Transverse colon (tissue), 4 donors: ENCODE data around the gene FARP1. TPM values are rescaled to one million over a fixed set of nuclear protein-coding genes. Genes with fewer than 3 reads are reported as not detected.

Experiments
- DNase-seq: peaks from one replicate; pipeline ENCODE4 v3.0.0-alpha.2; 2019
- H3K27ac ChIP-seq, 4 donors: fragments of 200-600 bp; sonication (generic); 2 replicates each; pipeline ENCODE4 v1.5.1; 2016 to 2018; ENCODE audit warnings: inconsistent platforms in 4 of 4
- H3K27me3 ChIP-seq: fragments of 200-600 bp; sonication (generic); 2 replicates; pipeline ENCODE4 v1.5.1; 2017; ENCODE audit warnings: inconsistent platforms
- H3K36me3 ChIP-seq, 4 donors: fragments of 200-600 bp; sonication (generic); 2 replicates each; pipeline ENCODE4 v1.5.1; 2017 to 2019; ENCODE audit warnings: inconsistent platforms in 4 of 4
- H3K4me1 ChIP-seq, 4 donors: fragments of 200-600 bp; sonication (generic); 2 replicates each; pipeline ENCODE4 v1.5.1; 2017 to 2020; ENCODE audit warnings: inconsistent platforms in 4 of 4
- H3K4me3 ChIP-seq, 4 donors: fragments of 200-600 bp; sonication (generic); 1 replicate in 1 of 4; 2 replicates in 3 of 4; pipeline versions ENCODE4 v1.5.1 to v1.6.1; 2017 to 2019; ENCODE audit warnings: inconsistent platforms in 4 of 4
- H3K9me3 ChIP-seq, 2 donors: fragments of 200-600 bp; sonication (generic); 2 replicates each; pipeline ENCODE4 v1.5.1; 2017 to 2019; ENCODE audit warnings: inconsistent platforms in 2 of 2
- EP300 ChIP-seq: sonication (generic); formaldehyde crosslinking; IDR thresholded peaks from one replicate; pipeline ENCODE4 v1.6.1; 2017; ENCODE audit warnings: antibody characterized with exemption, low read depth
- POLR2A ChIP-seq: fragments of 450-650 bp; IDR thresholded peaks from one replicate; pipeline ENCODE4 v1.6.1; 2016; ENCODE audit warnings: antibody characterized with exemption, mild to moderate bottlenecking, moderate library complexity
- POLR2AphosphoS5 ChIP-seq, 3 donors: sonication (generic); formaldehyde crosslinking; IDR thresholded peaks; one replicate each; pipeline ENCODE4 v1.6.1; 2016; ENCODE audit warnings: antibody characterized with exemption in 3 of 3
- WGBS, 2 donors: methylation state at CpG; one replicate each; pipeline ENCODE4 v1.1.5; 2018; ENCODE audit warnings: low coverage in 1 of 2; 5-methylcytosine and 5-hydroxymethylcytosine counted together
- in situ Hi-C, 4 donors: fragments of 200-750 bp; cut with MboI; loops; one replicate each; pipeline versions ENCODE4 v1.15.0 to v1.15.1; 2017; ENCODE audit warnings: low sequenced_read_pairs in 3 of 4, low pct_ligation_motif_present in 1 of 4, low pct_unique_long_range_greater_than_20kb in 1 of 4
- intact Hi-C: fragments of 100-400 bp; cut with DNase I; formaldehyde crosslinking; loops from one replicate; pipeline ENCODE4 v1.15.1; 2023; ENCODE audit warnings: low total_unique reads
- total RNA-seq, 4 donors: library from RNA; depleted of rRNA; stranded (reverse); fragments of >200 nt; gene quantifications; one replicate each; pipeline ENCODE4 v1.1.0, GENCODE V29; 2016
- TF ChIP-seq, protein P1 (sequence below), 5 experiments: fragments of 200-600 bp in 3 of 5; fragments of 450-650 bp in 2 of 5; sonication (generic) in 3 of 5; IDR thresholded peaks; 1 replicate in 2 of 5; 2 replicates in 3 of 5; pipeline ENCODE4 v1.5.1; 2016 to 2017; ENCODE audit warnings: antibody characterized with exemption in 5 of 5, inconsistent platforms in 3 of 5, mild to moderate bottlenecking in 2 of 5, moderate library complexity in 1 of 5

The FARP1 gene
- total RNA-seq, 4 donors from 2014 or later = 32.8 to 41.8 (median 38.3) TPM

DNA sequence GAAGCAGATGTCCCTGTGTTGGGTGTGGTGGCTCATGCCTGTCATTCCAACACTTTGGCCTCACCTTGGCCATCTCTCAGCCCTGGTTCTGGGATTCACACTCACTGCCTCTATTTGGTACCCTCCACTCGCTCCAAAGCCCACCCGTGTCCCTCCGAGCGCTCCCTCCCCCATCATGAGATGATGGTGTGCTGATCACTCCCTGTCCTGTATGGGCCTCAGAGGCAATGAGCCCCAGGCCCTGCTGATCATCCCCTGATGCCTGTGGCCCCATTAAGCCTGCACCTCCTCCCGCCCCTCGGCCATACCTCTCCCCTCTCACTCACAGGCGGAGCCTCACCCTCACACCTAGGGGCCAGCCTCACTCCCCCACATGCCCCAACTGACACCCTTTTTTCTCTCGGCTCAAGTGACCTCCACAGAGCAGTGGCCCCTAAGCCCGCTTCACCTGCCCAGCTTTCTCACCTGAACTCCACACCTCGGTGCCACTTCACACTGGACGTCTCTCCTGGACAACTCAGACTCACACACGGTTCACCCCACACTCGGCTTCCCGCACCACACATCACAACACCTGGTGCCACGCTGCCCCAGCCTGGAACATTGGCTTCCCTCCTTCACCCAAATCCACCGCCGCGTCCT is 319.5 kb downstream of the FARP1 start:
- no peak overlapping the region for H3K27ac ChIP-seq
- H3K9me3 ChIP-seq = no peaks in the 10 kb centered on the region
- H3K36me3 ChIP-seq = peaks cover 0 to 45% (median 10%) of the 10 kb centered on the region in 4 donors
- 95% methylated on average over 11 to 18 of the region's 18 CpGs for WGBS, 2 donors
- peaks cover 0 to 3% (median 0%) of the 10 kb centered on the region in 4 donors for H3K4me1 ChIP-seq
- H3K27me3 ChIP-seq = no peaks in the 10 kb centered on the region
- intact Hi-C loops (no loop called here), in situ Hi-C loops (loop anchor here in 1 of 4 donors (25.0 kb wide), 1 partner anchor 375 kb away; no protein-coding TSS in a partner anchor)
- DNase-seq = no peak
- TF ChIP-seq POLR2AphosphoS5 (IDR thresholded peaks at IDR 0.05) (no peak), POLR2A (no peak), EP300 (no peak)
- TF ChIP-seq, protein P1, sequence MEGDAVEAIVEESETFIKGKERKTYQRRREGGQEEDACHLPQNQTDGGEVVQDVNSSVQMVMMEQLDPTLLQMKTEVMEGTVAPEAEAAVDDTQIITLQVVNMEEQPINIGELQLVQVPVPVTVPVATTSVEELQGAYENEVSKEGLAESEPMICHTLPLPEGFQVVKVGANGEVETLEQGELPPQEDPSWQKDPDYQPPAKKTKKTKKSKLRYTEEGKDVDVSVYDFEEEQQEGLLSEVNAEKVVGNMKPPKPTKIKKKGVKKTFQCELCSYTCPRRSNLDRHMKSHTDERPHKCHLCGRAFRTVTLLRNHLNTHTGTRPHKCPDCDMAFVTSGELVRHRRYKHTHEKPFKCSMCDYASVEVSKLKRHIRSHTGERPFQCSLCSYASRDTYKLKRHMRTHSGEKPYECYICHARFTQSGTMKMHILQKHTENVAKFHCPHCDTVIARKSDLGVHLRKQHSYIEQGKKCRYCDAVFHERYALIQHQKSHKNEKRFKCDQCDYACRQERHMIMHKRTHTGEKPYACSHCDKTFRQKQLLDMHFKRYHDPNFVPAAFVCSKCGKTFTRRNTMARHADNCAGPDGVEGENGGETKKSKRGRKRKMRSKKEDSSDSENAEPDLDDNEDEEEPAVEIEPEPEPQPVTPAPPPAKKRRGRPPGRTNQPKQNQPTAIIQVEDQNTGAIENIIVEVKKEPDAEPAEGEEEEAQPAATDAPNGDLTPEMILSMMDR (IDR thresholded peaks at IDR 0.05) = no peak
- no peak overlapping the region for H3K4me3 ChIP-seq

DNA sequence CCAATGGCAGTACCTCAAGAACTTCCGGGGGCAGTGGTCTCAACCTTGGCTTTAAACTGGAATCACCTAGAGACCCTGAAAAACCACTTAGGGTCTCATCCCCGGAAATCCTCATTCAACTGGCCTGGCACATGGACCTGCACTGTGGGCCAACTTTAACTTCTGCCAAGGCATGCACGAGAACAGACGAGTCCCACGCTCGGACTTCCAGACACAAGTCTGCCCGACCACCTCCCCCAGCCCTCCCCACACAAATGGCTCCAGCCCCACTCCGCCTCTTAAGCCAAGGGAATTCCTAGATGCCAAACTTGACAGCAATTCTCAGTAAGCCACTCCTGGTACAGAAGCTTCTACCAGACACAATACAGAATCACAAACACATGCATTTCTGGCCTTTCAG is 320.1 kb downstream of the FARP1 start:
- Histone ChIP-seq H3K9me3 (no peaks in the 10 kb centered on the region), H3K4me1 (peaks cover 0 to 8% (median 2%) of the 10 kb centered on the region in 4 donors), H3K36me3 (peaks cover 0 to 40% (median 7%) of the 10 kb centered on the region in 4 donors), H3K27ac (no peak overlapping the region), H3K4me3 (no peak overlapping the region), H3K27me3 (no peaks in the 10 kb centered on the region)
- TF ChIP-seq, protein P1 (IDR thresholded peaks at IDR 0.05) = no peak
- TF ChIP-seq EP300 (no peak), POLR2AphosphoS5 (IDR thresholded peaks at IDR 0.05) (no peak), POLR2A (no peak)
- in situ Hi-C loops (loop anchor here in 1 of 4 donors (25.0 kb wide), 1 partner anchor 374 kb away; no protein-coding TSS in a partner anchor), intact Hi-C loops (no loop called here)
- no peak for DNase-seq
- 79% methylated on average over 8 of the region's 8 CpGs; no CpG with 5 or more reads in 1 of the 2 donors for WGBS, 2 donors

DNA sequence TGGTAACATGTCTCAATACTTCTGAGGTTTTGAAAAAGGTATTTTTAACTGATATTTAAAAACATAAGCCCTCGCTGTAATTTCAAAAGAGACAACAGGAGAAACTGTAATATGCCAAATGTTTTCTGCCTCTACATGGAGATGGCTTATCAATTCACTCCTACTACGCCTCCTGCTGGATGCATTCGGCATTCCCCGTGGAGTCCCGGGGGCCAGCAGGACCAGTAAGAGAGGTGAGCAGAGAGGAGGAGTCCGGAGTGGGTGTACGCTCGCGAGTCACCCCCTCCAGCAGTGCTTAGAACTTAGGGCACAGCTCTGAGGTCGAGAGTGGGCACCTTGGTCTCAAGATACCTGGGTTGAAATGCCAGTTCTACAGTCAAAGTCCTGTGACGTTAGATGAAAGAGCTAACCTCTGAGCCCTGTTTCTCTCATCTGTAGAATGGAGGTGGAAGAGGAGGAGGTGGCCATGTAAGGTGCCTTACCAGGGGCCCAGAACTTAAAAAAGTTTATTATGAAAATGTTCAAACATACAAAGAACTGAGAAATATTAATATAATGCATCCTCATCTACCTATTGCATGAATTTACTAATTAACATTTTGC is 323.8 kb downstream of the FARP1 start:
- intact Hi-C loops (no loop called here), in situ Hi-C loops (loop anchor here in 1 of 4 donors (25.0 kb wide), 1 partner anchor 371 kb away; no protein-coding TSS in a partner anchor)
- no peak for TF ChIP-seq POLR2A
- TF ChIP-seq, protein P1 (IDR thresholded peaks at IDR 0.05) = peak; percentile 51 to 62 (median 55)
- TF ChIP-seq EP300 = no peak
- no peak for TF ChIP-seq POLR2AphosphoS5 (IDR thresholded peaks at IDR 0.05)
- Histone ChIP-seq H3K36me3 (peaks cover 0 to 21% (median under 1%) of the 10 kb centered on the region in 4 donors), H3K27ac (peak overlapping the region in 3 of 4 donors; percentile 0 to 33 (median 6)), H3K27me3 (no peaks in the 10 kb centered on the region), H3K4me3 (no peak overlapping the region), H3K4me1 (peaks cover 0 to 8% (median 4%) of the 10 kb centered on the region in 4 donors), H3K9me3 (no peaks in the 10 kb centered on the region)
- 60 to 80% methylated on average over 2 to 11 of the region's 11 CpGs for WGBS, 2 donors
- DNase-seq = peak; percentile 59

DNA sequence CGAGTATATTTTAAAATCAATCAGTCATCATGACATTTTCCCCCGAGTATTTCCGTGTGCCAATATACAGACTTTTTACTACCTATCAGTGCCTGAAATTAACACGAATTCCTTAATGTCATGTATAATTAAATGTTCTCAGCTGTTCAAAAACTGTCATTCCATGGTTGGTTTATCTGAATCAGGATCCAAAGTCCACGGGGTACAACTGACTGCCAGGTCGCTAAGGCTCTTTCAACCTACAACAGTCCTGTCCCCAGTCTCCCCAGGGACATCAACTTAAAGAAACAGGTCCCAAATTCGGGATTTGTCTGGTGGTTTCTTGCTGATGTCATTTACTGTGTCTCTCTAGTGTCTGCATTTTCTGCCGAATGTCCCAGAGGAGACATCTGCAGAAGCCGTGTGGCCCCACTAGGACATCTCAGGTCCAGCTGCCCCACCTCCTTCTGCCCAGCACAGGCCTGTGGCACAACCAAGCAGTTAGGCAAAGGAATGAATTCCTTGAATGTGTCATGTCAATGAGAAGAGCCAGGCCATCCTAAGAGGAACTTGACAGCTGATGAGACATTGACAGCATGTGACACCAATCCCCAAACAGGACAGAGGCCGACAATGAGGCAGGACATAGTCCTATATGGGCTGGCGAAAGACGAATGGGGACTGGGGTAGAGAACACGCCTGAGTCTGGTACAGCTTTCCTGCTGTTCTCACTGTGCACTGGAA is 324.5 kb downstream of the FARP1 start:
- 50 to 72% methylated on average over 4 to 13 of the region's 13 CpGs for WGBS, 2 donors
- DNase-seq = no peak

More for the DNA sequence above, 324.5 kb downstream of the FARP1 start:
- H3K27ac ChIP-seq = peak overlapping the region in 3 of 4 donors; percentile 23 to 65 (median 33)
- in situ Hi-C loops (loop anchor here in 1 of 4 donors (25.0 kb wide), 1 partner anchor 370 kb away; no protein-coding TSS in a partner anchor), intact Hi-C loops (no loop called here)
- no peak overlapping the region for H3K4me3 ChIP-seq
- no peaks in the 10 kb centered on the region for H3K9me3 ChIP-seq
- no peaks in the 10 kb centered on the region for H3K27me3 ChIP-seq
- peaks cover 0 to 28% (median 3%) of the 10 kb centered on the region in 4 donors for H3K36me3 ChIP-seq
- peaks cover 0 to 8% (median 4%) of the 10 kb centered on the region in 4 donors for H3K4me1 ChIP-seq
- TF ChIP-seq EP300 = no peak
